Stimulated activated CD4-positive, alpha-beta T cell treated with anti-CD3 and anti-CD28 coated beads, TNF-alpha, amount 100 ng/mL, for 24 hours (primary cell): Measurements from ENCODE around the gene SERP2.

ENCODE experiments used
- DNase-seq, 3 experiments: peaks; one replicate each; pipeline ENCODE4 v3.0.0-alpha.2; 2020; ENCODE audit warnings: low read depth in 3 of 3

Gene SERP2

DNA sequence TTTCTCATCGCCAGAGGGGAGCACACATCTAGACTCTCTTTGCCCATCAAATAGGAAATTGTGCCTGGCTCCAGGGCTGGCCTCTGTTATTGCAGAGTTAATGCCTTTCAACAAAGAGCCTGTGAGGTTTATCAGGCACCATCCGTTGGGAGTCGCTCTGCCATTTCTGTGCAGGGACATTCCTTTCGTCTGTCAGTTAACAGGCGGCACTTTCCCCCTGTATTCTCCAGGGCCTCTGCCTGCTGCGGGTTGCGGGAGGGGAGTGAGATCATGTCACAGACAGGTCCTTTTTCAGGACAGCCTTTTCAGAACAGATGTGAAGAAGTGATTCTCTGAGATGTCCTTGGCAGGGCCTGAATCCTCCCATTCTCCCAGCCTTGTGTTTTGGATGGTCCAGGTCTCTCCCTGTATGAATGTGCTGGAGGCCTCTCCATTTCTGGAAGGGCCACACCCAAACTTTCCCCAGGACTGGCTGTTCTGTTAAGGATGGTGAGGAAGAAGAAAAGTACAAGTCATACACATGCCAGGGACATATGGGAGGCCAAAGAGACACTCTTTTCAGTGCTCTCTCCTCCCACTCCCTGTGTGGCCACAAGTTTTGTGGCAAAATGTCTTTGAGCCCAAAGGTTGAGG, 14.9 kb downstream of the SERP2 start:
- no peak for DNase-seq

- no peak for DNase-seq
Measured at GRCh38 chr13:44389060-44389666, 15.5 kb downstream of the SERP2 start.

DNA sequence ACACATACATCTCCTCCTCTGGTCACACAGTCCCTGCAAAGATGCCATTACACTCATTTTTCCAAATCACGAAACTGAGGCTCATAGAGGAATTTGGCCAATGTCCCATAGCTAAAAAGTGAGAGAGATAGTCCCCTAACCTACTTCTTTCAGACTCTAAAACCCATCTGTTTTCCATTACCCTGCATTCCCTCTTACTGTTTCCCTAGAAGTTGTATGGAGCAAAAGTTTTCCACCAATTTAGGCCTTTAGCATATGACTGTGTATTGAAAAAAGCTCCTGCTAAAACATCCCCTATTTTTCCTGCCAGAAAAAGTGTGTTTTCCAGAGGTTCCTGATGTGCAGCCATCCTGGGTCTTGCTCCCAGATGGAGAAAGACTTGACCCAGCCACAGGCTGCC, 16.3 kb downstream of the SERP2 start:
- no peak for DNase-seq

DNA sequence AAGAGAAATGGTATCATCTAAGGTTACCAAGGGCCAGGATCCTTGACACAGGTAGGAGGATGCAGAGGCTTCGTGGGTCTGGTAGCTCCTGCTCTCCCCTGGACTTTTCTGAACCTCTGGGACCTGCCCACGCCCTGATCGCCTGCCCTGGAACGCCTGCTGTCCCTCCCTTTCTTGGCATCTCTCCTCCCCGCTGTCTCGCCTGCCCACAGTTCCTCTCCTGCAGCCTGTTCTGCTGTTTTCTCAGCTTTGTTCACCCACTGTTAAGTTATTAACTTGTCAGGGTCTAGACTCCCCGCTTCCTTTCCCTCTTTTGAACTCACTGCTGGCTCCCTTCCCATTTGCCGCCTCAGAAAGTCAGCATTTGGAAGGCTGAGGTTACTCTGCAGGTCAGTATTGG, 19.8 kb downstream of the SERP2 start:
- DNase-seq = no peak

DNA sequence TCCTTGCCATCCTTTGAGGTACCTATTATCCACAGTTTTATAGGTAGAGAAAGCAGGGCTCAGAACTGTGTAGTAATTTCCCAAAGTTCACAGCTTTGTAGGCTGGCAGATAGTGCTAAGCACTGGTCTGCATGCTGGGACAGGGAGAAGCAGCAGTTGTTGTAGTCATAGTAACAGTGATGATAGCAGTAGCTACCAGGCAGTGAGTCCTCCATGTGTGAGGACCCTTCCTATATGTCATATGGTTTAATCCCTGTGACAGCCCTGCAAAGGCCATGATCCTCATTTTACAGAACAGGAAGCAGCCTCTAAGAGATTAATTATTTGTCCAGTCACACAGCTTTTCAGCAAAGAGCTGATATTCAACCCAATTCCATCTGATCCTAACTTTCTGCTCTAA, 21.0 kb downstream of the SERP2 start:
- DNase-seq = no peak

GRCh38 chr13:44395976-44396694, 22.5 kb downstream of the SERP2 start:
- no peak for DNase-seq

- no peak for DNase-seq
Measured at GRCh38 chr13:44396701-44397580, 23.3 kb downstream of the SERP2 start.

GRCh38 chr13:44397766-44398223, 24.2 kb downstream of the SERP2 start:
- DNase-seq = no peak

DNA sequence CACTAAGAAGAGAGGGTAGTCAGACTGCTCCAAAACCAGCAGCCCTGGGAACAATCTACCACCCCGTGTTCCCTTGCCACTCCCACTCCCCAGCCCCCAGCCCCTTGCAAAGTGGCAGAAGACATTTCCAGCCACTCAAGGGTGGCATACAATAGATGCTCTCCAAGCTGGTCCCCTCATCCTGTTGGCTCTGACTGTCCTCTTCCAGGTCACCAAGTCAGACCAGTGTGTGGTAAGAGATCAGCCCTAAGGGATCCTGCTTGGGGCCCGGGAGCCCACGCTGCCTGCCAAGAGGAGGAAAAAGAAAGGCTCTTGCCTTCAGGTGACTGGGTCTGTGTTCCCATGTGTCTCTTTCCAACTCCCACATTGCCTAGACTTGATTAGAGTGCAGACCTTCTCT, 25.0 kb downstream of the SERP2 start:
- DNase-seq = no peak

DNA sequence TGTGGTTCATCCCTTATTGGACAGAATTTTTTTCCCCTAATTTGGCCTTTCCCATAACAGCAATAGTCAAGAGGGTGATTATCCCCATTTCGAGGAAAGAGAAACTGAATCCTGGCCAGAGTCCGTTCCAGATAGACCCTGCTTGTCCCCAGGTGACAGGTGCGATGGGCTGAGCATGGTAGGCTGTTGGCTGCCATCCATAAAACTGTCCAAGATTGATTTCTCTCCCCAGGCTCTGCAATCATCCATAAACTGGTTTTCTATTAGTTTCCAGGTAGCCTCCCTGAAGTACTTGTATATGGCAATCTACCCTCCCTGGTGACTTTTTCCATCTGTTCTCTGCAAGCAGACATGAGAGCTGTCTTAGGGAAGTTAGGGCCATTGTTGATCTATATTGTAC, 25.4 kb downstream of the SERP2 start:
- no peak for DNase-seq

GRCh38 chr13:44400736-44401135, 27.1 kb downstream of the SERP2 start:
- no peak for DNase-seq

GRCh38 chr13:44401577-44401976, 28.0 kb downstream of the SERP2 start:
- DNase-seq = no peak

GRCh38 chr13:44402899-44403445, 29.3 kb downstream of the SERP2 start:
- no peak for DNase-seq

DNA sequence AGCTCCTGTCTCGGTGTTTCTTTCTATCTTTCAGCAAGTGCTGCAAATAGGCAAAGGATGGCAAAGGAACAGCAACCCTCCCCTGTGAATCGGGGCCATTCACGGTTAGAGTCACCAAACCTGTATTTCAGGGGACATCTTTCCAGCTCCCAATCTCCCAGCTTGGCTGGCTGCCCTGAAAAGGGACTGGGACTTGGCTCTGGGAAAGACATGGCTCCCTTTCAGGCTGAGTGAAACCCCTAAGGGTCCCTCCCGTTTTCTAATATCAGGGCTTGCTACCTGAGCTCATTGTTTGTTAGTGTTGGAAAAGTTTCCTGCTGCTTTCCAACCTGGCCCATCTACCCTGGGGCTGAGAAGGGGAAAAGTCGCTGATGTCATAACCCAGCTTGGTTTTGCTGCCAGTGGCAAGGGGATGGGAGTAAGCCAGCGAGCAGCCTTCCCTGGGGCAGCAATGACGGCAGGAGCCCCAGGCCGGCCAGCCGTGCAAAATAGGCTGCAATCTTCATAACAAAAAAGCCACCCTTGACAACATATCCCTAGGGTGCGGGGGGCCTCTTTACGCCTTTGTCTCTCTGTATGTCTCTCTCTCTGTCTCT, 29.9 kb downstream of the SERP2 start:
- DNase-seq = no peak

DNA sequence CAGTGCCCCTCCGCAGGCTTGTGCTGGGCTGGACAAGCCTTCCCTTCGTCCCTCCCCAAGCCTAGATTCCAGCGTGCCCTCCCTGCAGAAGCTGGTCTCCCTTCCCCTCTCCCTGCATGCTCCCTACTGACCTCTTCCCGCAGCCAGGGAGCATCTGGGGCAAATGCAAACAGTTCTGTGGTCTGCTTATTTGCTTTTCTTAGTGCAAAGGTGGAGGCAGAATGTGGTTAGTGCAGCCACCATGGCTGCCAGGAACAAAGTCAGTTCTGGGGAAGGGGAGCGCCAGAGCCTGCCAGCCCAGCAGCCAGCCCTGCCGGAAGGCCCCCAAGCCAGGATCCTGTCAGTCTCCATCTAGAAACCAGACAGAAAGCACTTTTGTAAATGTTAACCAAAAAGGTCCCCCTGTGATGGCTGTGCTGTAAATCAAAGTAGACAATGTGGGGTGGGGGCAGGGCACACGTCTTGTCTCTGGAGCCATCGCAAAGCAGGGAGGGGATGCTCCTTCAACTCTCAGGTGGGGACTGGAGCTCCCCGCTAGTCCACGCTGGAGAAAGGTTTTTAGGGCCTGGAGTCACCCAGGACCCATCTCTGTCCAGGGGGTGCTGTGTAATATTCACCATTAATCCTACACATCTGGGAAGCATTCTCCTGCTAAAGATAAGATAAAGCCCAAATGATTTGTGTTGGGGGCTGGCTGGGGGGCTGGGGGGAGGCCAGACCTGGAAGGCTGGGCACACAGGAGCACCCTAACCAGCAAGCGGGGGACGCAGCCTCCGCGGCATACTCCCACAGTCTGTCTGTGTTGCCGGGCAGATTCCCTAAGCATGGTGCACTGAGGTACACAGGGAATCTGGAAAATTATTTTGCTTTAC, 30.9 kb downstream of the SERP2 start:
- DNase-seq = no peak

DNA sequence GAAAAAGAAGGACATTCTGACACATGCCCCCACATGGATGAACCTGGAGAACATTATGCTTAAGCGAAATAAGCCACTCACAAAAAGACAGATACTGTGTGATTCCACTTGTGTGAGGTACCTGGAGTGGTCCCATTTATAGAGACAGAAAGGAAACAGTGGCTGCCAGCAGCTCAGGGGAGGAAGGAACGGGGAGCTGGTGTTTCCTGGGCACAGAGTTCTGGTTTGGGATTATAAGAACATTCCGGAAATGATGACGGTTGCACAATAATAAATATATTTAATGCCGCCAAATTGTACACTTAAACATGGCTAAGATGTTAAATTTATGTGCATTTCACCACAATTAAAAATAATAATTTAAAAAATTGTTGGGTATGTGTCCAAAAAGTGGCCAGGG, 33.0 kb downstream of the SERP2 start:
- DNase-seq = no peak

DNA sequence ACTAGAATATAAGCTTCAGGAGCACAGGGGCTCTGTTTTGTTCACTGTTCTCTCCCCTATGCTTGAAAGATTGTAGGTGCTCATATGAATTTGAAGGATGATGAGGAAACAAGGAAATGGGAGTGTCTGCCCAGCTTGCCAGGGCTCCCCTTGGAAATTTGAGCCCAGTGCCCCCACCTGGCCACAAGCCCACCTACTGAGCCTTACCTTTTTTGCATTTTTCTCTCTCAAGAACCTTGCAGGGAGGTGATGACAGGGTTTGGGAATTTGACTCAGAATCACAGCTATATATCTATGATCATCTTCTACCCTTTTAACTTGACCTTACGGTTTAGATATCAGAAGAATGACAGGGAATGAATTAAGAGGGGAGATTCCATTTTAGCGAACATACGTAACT, 33.8 kb downstream of the SERP2 start:
- DNase-seq = no peak

DNA sequence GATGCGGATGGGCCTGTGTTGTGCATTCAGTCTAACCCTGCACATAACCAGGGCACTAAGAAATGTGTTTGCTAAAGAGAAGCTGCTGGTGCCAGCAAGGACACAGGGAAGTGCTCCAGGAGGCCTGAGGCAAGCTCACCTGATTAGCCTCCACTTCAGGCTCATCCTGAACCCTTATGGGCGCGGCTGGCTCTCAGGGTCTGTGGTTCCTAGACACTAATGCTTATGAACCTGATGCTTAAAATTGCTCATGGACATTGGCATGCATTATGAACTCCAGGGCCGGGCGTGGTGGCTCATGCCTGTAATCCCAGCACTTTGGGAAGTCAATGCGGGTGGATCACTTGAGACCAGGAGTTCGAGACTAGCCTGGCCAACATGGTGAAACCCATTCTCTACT, 34.3 kb downstream of the SERP2 start:
- no peak for DNase-seq

DNA sequence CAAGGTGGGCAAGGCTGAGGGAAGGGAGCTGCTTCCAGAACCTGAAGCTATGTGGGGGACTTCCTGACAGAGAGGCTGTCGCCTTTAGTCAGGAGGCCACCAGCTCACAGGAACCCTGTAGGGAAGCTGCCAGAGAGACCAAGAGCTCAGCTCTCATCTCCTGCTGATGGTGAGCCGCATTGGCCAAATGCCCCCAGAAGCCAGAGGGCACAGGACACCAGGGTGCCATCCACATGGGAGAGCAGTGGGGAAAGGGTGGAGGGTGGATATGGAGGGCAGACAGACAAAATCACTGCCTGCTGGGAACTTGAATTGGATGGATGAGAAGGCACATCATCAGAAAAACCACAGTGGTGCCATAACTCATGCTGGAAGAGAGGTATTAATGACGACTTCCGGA, 36.0 kb downstream of the SERP2 start:
- DNase-seq = no peak

GRCh38 chr13:44410328-44410859, 36.8 kb downstream of the SERP2 start:
- no peak for DNase-seq
